H9 (cell line): Measurements from ENCODE around the gene ARCN1. TPM values are rescaled to one million over a fixed set of nuclear protein-coding genes. Genes with fewer than 3 reads are reported as not detected.

Experiments used
- DNase-seq: peaks from one replicate; pipeline ENCODE4 v3.0.0-alpha.2; 2017
- H2AFZ ChIP-seq: one replicate; pipeline ENCODE4 v1.6.1; 2013; ENCODE audit warnings: mild to moderate bottlenecking, low read length, control low read depth, moderate library complexity
- H2AK5ac ChIP-seq: 2 replicates; pipeline ENCODE4 v1.6.1; 2013; ENCODE audit warnings: low read length, control low read depth, mixed read lengths; ENCODE audit not compliant: insufficient read length
- H2BK120ac ChIP-seq: one replicate; pipeline ENCODE4 v1.6.1; 2013; ENCODE audit warnings: low read depth, mild to moderate bottlenecking, low read length, control low read depth, inconsistent platforms; ENCODE audit not compliant: poor library complexity, severe bottlenecking
- H2BK12ac ChIP-seq: 2 replicates; pipeline ENCODE4 v1.6.1; 2013; ENCODE audit warnings: low read length, control low read depth, mixed read lengths, low read depth; ENCODE audit not compliant: insufficient read length
- H2BK15ac ChIP-seq: 2 replicates; pipeline ENCODE4 v1.6.1; 2013; ENCODE audit warnings: low read depth, low read length, control low read depth
- H2BK20ac ChIP-seq: one replicate; pipeline ENCODE4 v1.6.1; 2013; ENCODE audit warnings: low read depth, mild to moderate bottlenecking, low read length, control low read depth, inconsistent platforms; ENCODE audit not compliant: poor library complexity, severe bottlenecking
- H2BK5ac ChIP-seq: 2 replicates; pipeline ENCODE4 v1.6.1; 2013; ENCODE audit warnings: low read length, control low read depth, mixed read lengths; ENCODE audit not compliant: insufficient read length
- H3K14ac ChIP-seq: 2 replicates; pipeline ENCODE4 v1.6.1; 2013; ENCODE audit warnings: low read length, control low read depth; ENCODE audit not compliant: insufficient read depth
- H3K18ac ChIP-seq: 2 replicates; pipeline ENCODE4 v1.6.1; 2013; ENCODE audit warnings: low read depth, mild to moderate bottlenecking, mixed read lengths, low read length, control low read depth; ENCODE audit not compliant: insufficient read length
- H3K23ac ChIP-seq: 2 replicates; pipeline ENCODE4 v1.6.1; 2013; ENCODE audit warnings: low read length, control low read depth, mixed read lengths, low read depth; ENCODE audit not compliant: insufficient read length
- H3K23me2 ChIP-seq: 2 replicates; pipeline ENCODE4 v1.6.1; 2013; ENCODE audit warnings: low read depth, mild to moderate bottlenecking, mixed read lengths, low read length, control low read depth; ENCODE audit not compliant: insufficient read length, poor library complexity, severe bottlenecking
- H3K27ac ChIP-seq: 2 replicates; pipeline ENCODE4 v1.5.1; 2013; ENCODE audit warnings: low read length, control low read depth, mixed read lengths, low read depth; ENCODE audit not compliant: insufficient read length
- H3K27me3 ChIP-seq: 2 replicates; pipeline ENCODE4 v1.6.1; 2013; ENCODE audit warnings: low read length, control low read depth, inconsistent platforms; ENCODE audit not compliant: insufficient read depth
- H3K4ac ChIP-seq: 2 replicates; pipeline ENCODE4 v1.6.1; 2013; ENCODE audit warnings: low read depth, mild to moderate bottlenecking, control low read depth, inconsistent platforms, low read length, moderate library complexity
- H3K4me1 ChIP-seq: 2 replicates; pipeline ENCODE4 v1.6.1; 2013; ENCODE audit warnings: low read length, control low read depth, inconsistent platforms; ENCODE audit not compliant: insufficient read depth
- H3K4me2 ChIP-seq: 2 replicates; pipeline ENCODE4 v1.6.1; 2013; ENCODE audit warnings: low read length, control low read depth, mixed read lengths; ENCODE audit not compliant: insufficient read length, insufficient read depth
- H3K56ac ChIP-seq: 2 replicates; pipeline ENCODE4 v1.6.1; 2013; ENCODE audit warnings: low read depth, mild to moderate bottlenecking, mixed read lengths, low read length, control low read depth; ENCODE audit not compliant: insufficient read length
- H3K79me1 ChIP-seq: 2 replicates; pipeline ENCODE4 v1.6.1; 2013; ENCODE audit warnings: low read depth, mild to moderate bottlenecking, moderate library complexity, low read length, control low read depth, inconsistent platforms; ENCODE audit not compliant: insufficient read depth, poor library complexity, severe bottlenecking
- H3K79me2 ChIP-seq: 2 replicates; pipeline ENCODE4 v1.6.1; 2013; ENCODE audit warnings: low read length, control low read depth, inconsistent platforms; ENCODE audit not compliant: insufficient read depth
- H3K9ac ChIP-seq: 2 replicates; pipeline ENCODE4 v1.6.1; 2013; ENCODE audit warnings: low read length, control low read depth, mixed read lengths; ENCODE audit not compliant: insufficient read length; ENCODE audit errors: extremely low read depth
- H3K9me3 ChIP-seq: one replicate; pipeline ENCODE4 v1.6.1; 2013; ENCODE audit warnings: low read depth, low read length, inconsistent platforms; ENCODE audit not compliant: control insufficient read depth
- H3T11ph ChIP-seq: one replicate; pipeline ENCODE4 v1.6.1; 2013; ENCODE audit warnings: mild to moderate bottlenecking, low read length, control low read depth, inconsistent platforms
- H4K20me1 ChIP-seq: one replicate; pipeline ENCODE4 v1.6.1; 2013; ENCODE audit not compliant: control insufficient read depth, insufficient read length, insufficient read depth
- H4K5ac ChIP-seq: 2 replicates; pipeline ENCODE4 v1.6.1; 2013; ENCODE audit warnings: low read depth, mild to moderate bottlenecking, mixed read lengths, low read length, control low read depth; ENCODE audit not compliant: insufficient read length
- H4K8ac ChIP-seq: replicated peaks from 2 replicates; pipeline ENCODE4 v1.6.1; 2013; ENCODE audit warnings: low read length, control low read depth, mixed read lengths, low read depth; ENCODE audit not compliant: insufficient read length
- H4K91ac ChIP-seq: 2 replicates; pipeline ENCODE4 v1.6.1; 2013; ENCODE audit warnings: low read depth, mild to moderate bottlenecking, moderate library complexity, mixed read lengths, low read length, control low read depth; ENCODE audit not compliant: insufficient read length
- H3K27ac Mint-ChIP-seq, 3 experiments: 2 replicates in 2 of 3; 3 replicates in 1 of 3; pipeline ENCODE4 v1.8.0; 2020 to 2021; ENCODE audit warnings: mixed read lengths in 3 of 3, mild to moderate bottlenecking in 1 of 3, moderate library complexity in 1 of 3
- H3K27me3 Mint-ChIP-seq: 2 replicates; pipeline ENCODE4 v1.8.0; 2021; ENCODE audit warnings: low read depth, mild to moderate bottlenecking, moderate library complexity, mixed read lengths
- H3K36me3 Mint-ChIP-seq, 3 experiments: 2 replicates in 2 of 3; 3 replicates in 1 of 3; pipeline ENCODE4 v1.8.0; 2020 to 2021; ENCODE audit warnings: low read depth in 3 of 3, mixed read lengths in 3 of 3; ENCODE audit not compliant: insufficient read depth in 1 of 3
- H3K4me1 Mint-ChIP-seq, 2 experiments: 2 replicates each; pipeline ENCODE4 v1.8.0; 2020; ENCODE audit warnings: mixed read lengths in 2 of 2
- H3K4me3 Mint-ChIP-seq, 2 experiments: 2 replicates in 1 of 2; 3 replicates in 1 of 2; pipeline ENCODE4 v1.8.0; 2020 to 2021; ENCODE audit warnings: mild to moderate bottlenecking in 2 of 2, mixed read lengths in 2 of 2, moderate library complexity in 1 of 2
- H3K9me3 Mint-ChIP-seq, 2 experiments: 2 replicates in 1 of 2; 3 replicates in 1 of 2; pipeline ENCODE4 v1.8.0; 2020; ENCODE audit warnings: mild to moderate bottlenecking in 2 of 2, mixed read lengths in 2 of 2, moderate library complexity in 1 of 2
- CTCF ChIP-seq: fragments of 200-600 bp; sonication (generic); conservative IDR thresholded peaks from 3 replicates; pipeline ENCODE4 v1.8.0; 2021; ENCODE audit warnings: antibody characterized with exemption, mild to moderate bottlenecking
- WGBS: extraction: QIAGEN DNeasy Blood & Tissue Kit; methylation state at CpG from one replicate; pipeline ENCODE4 v1.1.7; 2013; ENCODE audit warnings: missing lambda C conversion rate, low lambda C conversion rate, mixed read lengths; ENCODE audit not compliant: insufficient read length; ENCODE audit errors: extremely low coverage; 5-methylcytosine and 5-hydroxymethylcytosine counted together
- total RNA-seq: library from RNA; stranded (reverse); gene quantifications from 2 replicates; pipeline ENCODE4 v1.2.1, GENCODE V29; 2021

The ARCN1 gene
- total RNA-seq, 1 experiment from 2014 or later = 152 TPM

- H4K20me1 ChIP-seq = no peaks in the 10 kb centered on the region
- Mint-ChIP-seq H3K27me3 (peaks cover 75% of the 10 kb centered on the region), H3K4me3 (no peak overlapping the region), H3K27ac (no peak overlapping the region), H3K4me1 (peaks cover 31 to 41% of the 10 kb centered on the region in 2 experiments), H3K9me3 (peaks cover 0 to 6% of the 10 kb centered on the region in 2 experiments; a peak in 4 of 5 replicates), H3K36me3 (peaks cover 12 to 21% (median 16%) of the 10 kb centered on the region in 3 experiments; a peak in 6 of 7 replicates)
- no peak overlapping the region for H3K27ac ChIP-seq
- H4K8ac ChIP-seq = no peak overlapping the region
- no peaks in the 10 kb centered on the region for H3K9me3 ChIP-seq
- H2BK20ac ChIP-seq = no peak overlapping the region
- no peak overlapping the region for H2AFZ ChIP-seq
- H3K14ac ChIP-seq = no peak overlapping the region
- no peak overlapping the region for H3K4me2 ChIP-seq
- H2AK5ac ChIP-seq = no peak overlapping the region
- WGBS = no CpG with 5 or more reads among the region's 10 CpGs
- H4K5ac ChIP-seq = no peak overlapping the region
- H3K27me3 ChIP-seq = peaks cover 53% of the 10 kb centered on the region
- H2BK12ac ChIP-seq = no peak overlapping the region
- no peak overlapping the region for H3K56ac ChIP-seq
- H3K4me1 ChIP-seq = no peaks in the 10 kb centered on the region
- no peaks in the 10 kb centered on the region for H3K79me2 ChIP-seq
- no peak overlapping the region for H2BK5ac ChIP-seq
- no peak overlapping the region for H3T11ph ChIP-seq
- H3K18ac ChIP-seq = no peak overlapping the region
- H2BK15ac ChIP-seq = no peak overlapping the region
- H4K91ac ChIP-seq = no peak overlapping the region
- no peaks in the 10 kb centered on the region for H3K79me1 ChIP-seq
- H3K4ac ChIP-seq = no peak overlapping the region
- H3K23me2 ChIP-seq = peaks cover 12% of the 10 kb centered on the region
- no peak overlapping the region for H3K9ac ChIP-seq
- TF ChIP-seq CTCF = no peak
- H2BK120ac ChIP-seq = no peak overlapping the region
- DNase-seq = no peak
- H3K23ac ChIP-seq = no peak overlapping the region
These were observed 33.1 kb downstream of the ARCN1 start for GRCh38 chr11:118605116-118605867.
